Measurements from ENCODE around the gene SYNE2. TPM values are rescaled to one million over a fixed set of nuclear protein-coding genes. Genes with fewer than 3 reads are reported as not detected.

The SYNE2 gene
- total and polyA plus RNA-seq, 4 donors = 49.1 to 97.9 (median 55.9) TPM

DNA sequence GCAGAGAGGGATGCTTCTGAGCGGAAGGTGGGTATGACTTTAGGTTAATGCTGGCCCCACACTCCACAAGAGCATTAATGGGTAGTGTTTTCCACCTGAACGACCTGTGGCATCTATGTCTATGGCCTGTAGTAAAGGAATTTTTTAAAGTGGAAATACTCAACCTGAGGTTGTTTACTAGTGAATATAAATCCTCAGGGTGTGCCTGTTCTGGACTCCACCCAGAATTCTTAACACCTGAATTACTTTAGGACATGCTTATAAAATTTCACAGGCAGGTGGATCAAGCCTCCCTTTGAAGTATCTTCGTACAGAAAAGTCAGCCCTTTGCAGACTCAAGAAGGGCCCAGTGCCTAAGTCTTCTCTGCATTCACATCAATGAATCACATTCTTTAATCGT is 245.3 kb downstream of the SYNE2 start:
- H3K27me3 ChIP-seq (ENCODE audit: control insufficient read depth, insufficient read depth, low read length) = no peaks in the 10 kb centered on the region
- no peaks in the 10 kb centered on the region for H3K9me3 ChIP-seq (ENCODE audit: control insufficient read depth, insufficient read depth, low read length)
- WGBS (ENCODE audit: insufficient coverage) = 100% methylated on average over 1 of the region's 4 CpGs
- no peaks in the 10 kb centered on the region for H3K4me1 ChIP-seq (ENCODE audit: control insufficient read depth, insufficient read depth, low read length)
- no peak for DNase-seq (ENCODE audit: low read depth in 4 of 6, low spot score in 6 of 6)
- H3K27ac ChIP-seq (ENCODE audit: low read depth, low read length) = no peak overlapping the region
- no peaks in the 10 kb centered on the region for H3K36me3 ChIP-seq (ENCODE audit: control insufficient read depth, insufficient read depth, low read length)
- H3K4me3 ChIP-seq (ENCODE audit: low read depth, low read length) = no peak overlapping the region

DNA sequence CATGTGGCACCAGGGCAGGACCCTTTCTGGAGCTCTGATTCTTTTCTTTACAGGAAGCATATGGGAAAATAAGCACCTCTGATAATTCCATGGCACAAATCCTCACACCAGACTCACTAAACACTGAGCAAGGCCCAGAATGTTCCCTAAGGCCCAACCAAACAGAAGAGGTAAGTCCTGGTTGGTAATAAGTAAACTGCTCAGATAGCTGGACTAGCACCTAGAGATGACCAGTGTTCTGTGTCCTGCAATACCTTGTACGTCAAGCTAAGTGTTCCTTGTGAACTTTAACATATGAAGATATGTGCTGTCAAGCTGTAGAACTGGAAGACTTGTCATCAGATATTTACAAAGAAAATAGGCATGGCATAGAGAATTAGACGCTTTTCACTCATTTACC is 254.6 kb downstream of the SYNE2 start:
- no peaks in the 10 kb centered on the region for H3K4me1 ChIP-seq (ENCODE audit: control insufficient read depth, insufficient read depth, low read length)
- WGBS (ENCODE audit: insufficient coverage) = 60% methylated on average over 1 of the region's 2 CpGs
- no peak for DNase-seq (ENCODE audit: low read depth in 4 of 6, low spot score in 6 of 6)
- no peaks in the 10 kb centered on the region for H3K9me3 ChIP-seq (ENCODE audit: control insufficient read depth, insufficient read depth, low read length)
- H3K27me3 ChIP-seq (ENCODE audit: control insufficient read depth, insufficient read depth, low read length) = no peaks in the 10 kb centered on the region
- no peak overlapping the region for H3K4me3 ChIP-seq (ENCODE audit: low read depth, low read length)
- peaks cover 6% of the 10 kb centered on the region for H3K36me3 ChIP-seq (ENCODE audit: control insufficient read depth, insufficient read depth, low read length)
- H3K27ac ChIP-seq (ENCODE audit: low read depth, low read length) = no peak overlapping the region

GRCh38 chr14:64109819-64110554 is 257.2 kb downstream of the SYNE2 start:
- no peak overlapping the region for H3K4me3 ChIP-seq (ENCODE audit: low read depth, low read length)
- WGBS (ENCODE audit: insufficient coverage) = no CpG with 5 or more reads among the region's 1 CpG
- no peak for DNase-seq (ENCODE audit: low read depth in 4 of 6, low spot score in 6 of 6)
- no peaks in the 10 kb centered on the region for H3K9me3 ChIP-seq (ENCODE audit: control insufficient read depth, insufficient read depth, low read length)
- no peaks in the 10 kb centered on the region for H3K4me1 ChIP-seq (ENCODE audit: control insufficient read depth, insufficient read depth, low read length)
- no peaks in the 10 kb centered on the region for H3K27me3 ChIP-seq (ENCODE audit: control insufficient read depth, insufficient read depth, low read length)
- H3K27ac ChIP-seq (ENCODE audit: low read depth, low read length) = no peak overlapping the region
- H3K36me3 ChIP-seq (ENCODE audit: control insufficient read depth, insufficient read depth, low read length) = peaks cover 6% of the 10 kb centered on the region

GRCh38 chr14:64110802-64111201 is 258.0 kb downstream of the SYNE2 start:
- H3K27me3 ChIP-seq (ENCODE audit: control insufficient read depth, insufficient read depth, low read length) = no peaks in the 10 kb centered on the region
- no peak for DNase-seq (ENCODE audit: low read depth in 4 of 6, low spot score in 6 of 6)
- no peak overlapping the region for H3K4me3 ChIP-seq (ENCODE audit: low read depth, low read length)
- peaks cover 4% of the 10 kb centered on the region for H3K36me3 ChIP-seq (ENCODE audit: control insufficient read depth, insufficient read depth, low read length)
- H3K4me1 ChIP-seq (ENCODE audit: control insufficient read depth, insufficient read depth, low read length) = no peaks in the 10 kb centered on the region
- 100% methylated on average over 1 of the region's 1 CpG for WGBS (ENCODE audit: insufficient coverage)
- H3K9me3 ChIP-seq (ENCODE audit: control insufficient read depth, insufficient read depth, low read length) = no peaks in the 10 kb centered on the region
- H3K27ac ChIP-seq (ENCODE audit: low read depth, low read length) = no peak overlapping the region

DNA sequence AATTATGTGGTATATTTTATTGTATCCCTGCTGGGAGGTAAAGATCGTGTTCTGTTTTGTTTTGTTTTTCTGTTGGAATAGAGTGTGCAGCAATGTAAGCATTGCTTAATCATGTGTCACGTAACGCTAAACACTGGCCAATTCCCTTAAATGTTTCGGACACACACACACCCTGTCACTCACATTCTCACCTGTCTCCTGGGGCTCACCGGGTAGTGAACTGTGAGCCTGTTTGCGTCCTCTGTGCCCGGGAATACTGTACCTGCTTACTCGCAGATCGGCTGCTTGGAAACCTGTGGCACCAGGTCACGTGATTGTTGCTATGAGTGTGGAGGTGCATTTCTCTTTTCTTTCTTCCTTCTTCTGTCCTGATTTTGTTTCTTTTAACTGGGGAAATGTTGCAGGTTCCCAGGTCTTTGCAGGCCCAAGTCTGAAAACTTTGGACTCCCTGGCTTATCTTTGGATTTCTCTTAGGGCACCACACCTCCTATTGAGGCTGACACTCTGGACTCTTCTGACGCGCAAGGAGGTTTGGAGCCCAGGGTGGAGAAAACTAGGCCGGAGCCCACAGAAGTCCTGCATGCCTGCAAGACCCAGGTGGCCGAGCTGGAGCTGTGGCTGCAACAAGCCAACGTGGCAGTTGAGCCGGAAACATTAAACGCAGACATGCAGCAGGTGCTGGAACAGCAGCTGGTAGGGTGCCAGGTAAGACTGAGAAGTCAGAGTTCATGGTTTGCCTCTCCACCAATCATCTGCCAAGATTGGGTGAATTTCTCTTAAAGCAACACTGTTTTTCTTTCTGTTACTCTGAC is 260.3 kb downstream of the SYNE2 start:
- Histone ChIP-seq H3K27me3 (ENCODE audit: control insufficient read depth, insufficient read depth, low read length) (no peaks in the 10 kb centered on the region), H3K36me3 (ENCODE audit: control insufficient read depth, insufficient read depth, low read length) (peaks cover 3% of the 10 kb centered on the region), H3K27ac (ENCODE audit: low read depth, low read length) (no peak overlapping the region), H3K9me3 (ENCODE audit: control insufficient read depth, insufficient read depth, low read length) (no peaks in the 10 kb centered on the region), H3K4me1 (ENCODE audit: control insufficient read depth, insufficient read depth, low read length) (no peaks in the 10 kb centered on the region), H3K4me3 (ENCODE audit: low read depth, low read length) (no peak overlapping the region)
- 82% methylated on average over 8 of the region's 17 CpGs for WGBS (ENCODE audit: insufficient coverage)
- peak in 1 of 6 donors; percentile 12 for DNase-seq (ENCODE audit: low read depth in 4 of 6, low spot score in 6 of 6)

GRCh38 chr14:64114166-64114565 is 261.4 kb downstream of the SYNE2 start:
- H3K27me3 ChIP-seq (ENCODE audit: control insufficient read depth, insufficient read depth, low read length) = no peaks in the 10 kb centered on the region
- peaks cover 3% of the 10 kb centered on the region for H3K36me3 ChIP-seq (ENCODE audit: control insufficient read depth, insufficient read depth, low read length)
- peak in 2 of 6 donors; percentile 11 to 13 for DNase-seq (ENCODE audit: low read depth in 4 of 6, low spot score in 6 of 6)
- H3K4me3 ChIP-seq (ENCODE audit: low read depth, low read length) = no peak overlapping the region
- no peaks in the 10 kb centered on the region for H3K4me1 ChIP-seq (ENCODE audit: control insufficient read depth, insufficient read depth, low read length)
- 63% methylated on average over 8 of the region's 9 CpGs for WGBS (ENCODE audit: insufficient coverage)
- H3K9me3 ChIP-seq (ENCODE audit: control insufficient read depth, insufficient read depth, low read length) = no peaks in the 10 kb centered on the region
- no peak overlapping the region for H3K27ac ChIP-seq (ENCODE audit: low read depth, low read length)

GRCh38 chr14:64114796-64115195 is 262.0 kb downstream of the SYNE2 start:
- DNase-seq (ENCODE audit: low read depth in 4 of 6, low spot score in 6 of 6) = no peak
- Histone ChIP-seq H3K4me1 (ENCODE audit: control insufficient read depth, insufficient read depth, low read length) (no peaks in the 10 kb centered on the region), H3K27me3 (ENCODE audit: control insufficient read depth, insufficient read depth, low read length) (no peaks in the 10 kb centered on the region), H3K4me3 (ENCODE audit: low read depth, low read length) (no peak overlapping the region), H3K27ac (ENCODE audit: low read depth, low read length) (no peak overlapping the region), H3K36me3 (ENCODE audit: control insufficient read depth, insufficient read depth, low read length) (peaks cover 3% of the 10 kb centered on the region), H3K9me3 (ENCODE audit: control insufficient read depth, insufficient read depth, low read length) (no peaks in the 10 kb centered on the region)
- 98% methylated on average over 7 of the region's 7 CpGs for WGBS (ENCODE audit: insufficient coverage)

GRCh38 chr14:64115401-64115800 is 262.6 kb downstream of the SYNE2 start:
- no peaks in the 10 kb centered on the region for H3K4me1 ChIP-seq (ENCODE audit: control insufficient read depth, insufficient read depth, low read length)
- no peak for DNase-seq (ENCODE audit: low read depth in 4 of 6, low spot score in 6 of 6)
- no peak overlapping the region for H3K4me3 ChIP-seq (ENCODE audit: low read depth, low read length)
- WGBS (ENCODE audit: insufficient coverage) = 84% methylated on average over 5 of the region's 6 CpGs
- no peak overlapping the region for H3K27ac ChIP-seq (ENCODE audit: low read depth, low read length)
- no peaks in the 10 kb centered on the region for H3K27me3 ChIP-seq (ENCODE audit: control insufficient read depth, insufficient read depth, low read length)
- no peaks in the 10 kb centered on the region for H3K9me3 ChIP-seq (ENCODE audit: control insufficient read depth, insufficient read depth, low read length)
- H3K36me3 ChIP-seq (ENCODE audit: control insufficient read depth, insufficient read depth, low read length) = peaks cover 3% of the 10 kb centered on the region

- Histone ChIP-seq H3K36me3 (ENCODE audit: control insufficient read depth, insufficient read depth, low read length) (peaks cover 3% of the 10 kb centered on the region), H3K4me1 (ENCODE audit: control insufficient read depth, insufficient read depth, low read length) (no peaks in the 10 kb centered on the region), H3K4me3 (ENCODE audit: low read depth, low read length) (no peak overlapping the region), H3K27me3 (ENCODE audit: control insufficient read depth, insufficient read depth, low read length) (no peaks in the 10 kb centered on the region), H3K9me3 (ENCODE audit: control insufficient read depth, insufficient read depth, low read length) (no peaks in the 10 kb centered on the region), H3K27ac (ENCODE audit: low read depth, low read length) (no peak overlapping the region)
- whole genome bisulfite sequencing (ENCODE audit: insufficient coverage) = 80% methylated on average over 6 of the region's 11 CpGs
- DNase-seq (ENCODE audit: low read depth in 4 of 6, low spot score in 6 of 6) = peak in 1 of 6 donors; percentile 23
These were observed 265.0 kb downstream of the SYNE2 start for GRCh38 chr14:64117671-64118402.

Measured in spinal cord (tissue), 10 donors.